NK-92 treated with Interleukin-12 subunit alpha and Interleukin-12 subunit beta, amount 100 ng/mL, for 24 hours (cell line): ENCODE data around the gene THOC1.

Source experiments
- DNase-seq: peaks from one replicate; lab custom pipeline; 2025; lab: John Stamatoyannopoulos, UW

Gene THOC1

GRCh38 chr18:213505-213904 is 54.3 kb downstream of the THOC1 start:
- no peak for DNase-seq

GRCh38 chr18:212780-213179 is 55.1 kb downstream of the THOC1 start:
- DNase-seq: no peak

GRCh38 chr18:211582-211981 is 56.3 kb downstream of the THOC1 start:
- no peak for DNase-seq

GRCh38 chr18:210733-211132 is 57.1 kb downstream of the THOC1 start:
- DNase-seq: no peak

DNA sequence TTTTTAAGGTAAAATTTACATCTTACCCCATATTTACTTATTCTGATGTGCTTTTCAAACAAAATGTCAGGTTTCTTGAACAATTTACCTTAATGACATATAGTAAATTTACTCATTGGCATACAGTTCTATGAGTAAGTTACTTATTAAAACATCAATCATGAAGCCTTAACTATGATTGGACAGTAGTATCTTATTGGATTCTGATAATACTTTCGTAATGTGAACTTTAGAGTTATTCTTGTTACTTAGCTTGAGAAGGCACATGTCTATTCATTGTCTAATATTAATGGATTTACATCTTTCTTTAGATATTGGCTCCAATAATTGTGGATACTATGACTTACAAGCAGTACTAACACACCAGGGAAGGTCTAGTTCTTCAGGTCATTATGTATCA is 57.8 kb downstream of the THOC1 start:
- no peak for DNase-seq

- no peak for DNase-seq
These were observed 68.1 kb downstream of the THOC1 start for GRCh38 chr18:199768-200167.

DNA sequence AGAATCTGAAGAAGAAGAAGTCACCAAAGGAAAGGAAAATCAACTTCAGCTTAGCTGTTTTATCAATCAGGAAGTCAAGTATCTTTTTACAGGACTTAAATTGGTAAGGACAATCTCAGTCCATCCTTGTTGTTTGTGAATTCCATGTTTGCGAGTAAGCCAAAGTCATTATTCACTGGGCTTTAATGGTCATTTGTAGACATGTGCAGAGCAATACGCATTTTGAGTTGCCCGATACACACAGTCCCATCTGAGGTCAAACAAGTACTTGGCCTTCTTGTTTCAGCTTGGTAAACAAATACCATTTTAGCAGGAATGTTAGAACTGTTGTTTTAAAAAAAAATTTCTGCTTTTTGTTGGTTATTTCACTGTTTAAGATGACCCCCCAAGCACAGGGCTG is 68.6 kb downstream of the THOC1 start:
- no peak for DNase-seq

DNA sequence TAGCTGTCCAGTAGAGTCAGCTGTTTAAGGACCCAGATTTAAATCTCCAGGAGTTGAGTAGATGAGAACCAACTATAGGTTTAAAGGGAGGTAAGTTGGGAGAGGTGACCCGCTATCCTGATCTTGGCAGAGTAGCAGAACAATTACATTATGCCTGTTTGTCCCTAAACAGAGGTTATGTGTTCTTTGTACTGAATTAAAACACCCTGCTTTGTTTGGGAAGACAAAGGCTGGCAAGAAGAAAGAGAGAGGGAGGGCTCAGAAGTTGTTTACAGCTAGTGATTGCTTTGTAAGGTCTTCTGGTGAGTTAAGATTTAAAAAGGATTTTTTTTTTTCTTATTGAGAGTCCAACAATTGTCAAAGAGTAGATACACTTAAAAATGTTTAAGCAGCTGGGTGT is 72.2 kb downstream of the THOC1 start:
- no peak for DNase-seq

DNA sequence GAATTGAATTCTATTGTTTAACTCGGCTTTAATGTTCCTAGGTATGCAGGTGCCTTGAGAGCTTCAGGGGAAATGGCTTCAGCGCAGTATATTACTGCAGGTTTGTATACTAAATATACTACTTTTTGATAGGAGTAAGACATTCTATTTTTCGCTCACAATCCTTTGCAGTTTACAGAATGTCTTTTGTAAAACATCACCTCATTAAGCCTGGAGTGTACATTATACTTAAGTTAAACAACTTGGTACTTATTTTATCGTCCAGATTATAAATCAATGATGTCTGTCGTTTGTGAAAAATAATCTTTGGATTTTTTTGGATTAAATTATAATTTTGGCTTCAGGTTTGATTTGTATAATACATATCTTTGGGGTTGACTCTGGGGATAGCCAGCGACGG is 75.0 kb downstream of the THOC1 start:
- no peak for DNase-seq

GRCh38 chr18:191725-192124 is 76.1 kb downstream of the THOC1 start:
- DNase-seq: no peak

DNA sequence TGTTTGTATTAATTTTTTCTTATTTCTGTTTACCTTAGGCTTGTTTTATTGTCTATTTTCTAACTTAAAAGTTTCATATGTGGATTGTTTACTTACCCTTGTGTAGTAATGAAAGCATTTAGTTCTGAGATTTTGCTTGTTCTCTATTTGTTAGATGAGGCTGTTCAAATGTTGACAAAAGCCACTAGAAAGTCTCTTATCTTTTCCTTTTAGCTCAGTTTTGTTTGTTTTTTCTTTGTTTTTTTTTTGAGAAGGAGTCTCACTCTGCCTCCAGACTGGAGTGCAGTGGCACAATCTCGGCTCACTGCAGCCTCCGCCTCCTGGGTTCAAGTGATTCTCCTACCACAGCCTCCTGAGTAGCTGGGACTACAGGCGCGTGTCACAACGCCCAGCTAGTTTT is 78.6 kb downstream of the THOC1 start:
- no peak for DNase-seq

DNA sequence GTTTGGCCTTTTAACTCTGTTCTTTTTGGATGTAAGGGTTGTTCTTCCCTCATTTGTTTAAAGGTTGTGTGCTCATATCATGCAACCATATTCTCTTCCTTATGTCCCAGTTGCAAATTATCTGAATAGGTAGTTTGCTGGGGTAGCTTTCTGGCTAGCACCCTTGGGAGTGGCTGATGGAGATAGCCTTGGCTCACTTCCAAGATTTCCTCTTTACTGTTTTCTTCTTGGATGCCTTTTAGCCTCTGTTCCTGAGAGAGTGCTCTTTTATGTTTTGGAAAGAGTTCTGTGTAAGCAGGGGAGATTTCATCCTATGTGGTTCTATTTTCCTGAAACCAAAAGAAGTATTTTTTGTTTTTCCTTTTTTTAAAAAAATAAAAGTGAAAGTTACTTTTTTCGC is 84.1 kb downstream of the THOC1 start:
- no peak for DNase-seq

DNA sequence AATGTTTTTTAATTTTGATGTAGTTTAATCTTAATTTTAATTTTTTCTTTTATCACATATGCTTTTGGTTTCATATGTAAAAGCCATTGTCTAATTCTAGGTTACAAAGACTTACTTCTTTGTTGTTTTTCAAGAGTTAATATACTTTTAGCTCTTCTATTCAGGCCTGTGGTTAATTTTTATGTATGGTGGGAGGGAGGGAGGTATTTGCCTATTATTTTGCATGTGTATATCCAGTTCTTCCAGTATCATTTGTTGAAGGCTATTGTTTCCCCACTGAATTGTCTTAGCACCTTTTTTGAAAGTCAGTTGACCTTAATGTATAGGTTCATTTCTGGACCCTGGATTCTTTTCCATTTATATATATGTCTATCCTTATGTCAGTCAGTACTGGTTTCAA is 86.1 kb downstream of the THOC1 start:
- DNase-seq: no peak

- DNase-seq: no peak
These were observed 88.3 kb downstream of the THOC1 start for GRCh38 chr18:179499-179898.

GRCh38 chr18:172361-172760 is 95.5 kb downstream of the THOC1 start:
- DNase-seq: no peak
